Measurements from ENCODE around the gene SOX18. TPM values are rescaled to one million over a fixed set of nuclear protein-coding genes. Genes with fewer than 3 reads are reported as not detected.

SOX18 gene
- total and polyA plus RNA-seq, 2 of the 13 experiments (the other 11 are each of a cell fraction or from before 2014, with no cell fraction given) = 1.6 to 1.9 TPM

GRCh38 chr20:64024141-64024990 is 25.1 kb downstream of the SOX18 start (continued):
- TF ChIP-seq EHMT2 (IDR thresholded peaks at IDR 0.05; ENCODE audit: borderline replicate concordance, low read depth, low read length) (peak; percentile 57; the same call in 1 of the 2 replicates), TEAD3 (CRISPR knock-in tag; optimal IDR thresholded peaks at IDR 0.05; ENCODE audit: borderline replicate concordance) (peak; percentile 89), ZNF264 (CRISPR knock-in tag; IDR thresholded peaks at IDR 0.05) (no peak; the same call in 1 of the 2 replicates), ZNF781 (CRISPR knock-in tag; IDR thresholded peaks at IDR 0.05; ENCODE audit: borderline replicate concordance, not compliant biosample characterization) (peak; percentile 21), ZNF431 (CRISPR knock-in tag; IDR thresholded peaks at IDR 0.05; ENCODE audit: borderline replicate concordance, low read depth) (peak; percentile 88), BCL3 (CRISPR knock-in tag; IDR thresholded peaks at IDR 0.05) (peak; percentile 80; the same call in 1 of the 2 replicates), EED (CRISPR knock-in tag; IDR thresholded peaks at IDR 0.05) (no peak), ATF7 (IDR thresholded peaks at IDR 0.05) (no peak), ATF7 (CRISPR knock-in tag; IDR thresholded peaks at IDR 0.05) (peak; percentile 26; the same call in 1 of the 2 replicates), ZNF652 (CRISPR knock-in tag; IDR thresholded peaks at IDR 0.05; ENCODE audit: borderline replicate concordance, low read depth) (0 out of 2 replicates have a peak, but pooled peaks have one; percentile 43), AFF4 (CRISPR knock-in tag; IDR thresholded peaks at IDR 0.05) (peak; percentile 36), KAT8 (CRISPR knock-in tag; IDR thresholded peaks at IDR 0.05) (peak; percentile 76; the same call in 1 of the 2 replicates), ZNF282 (IDR thresholded peaks at IDR 0.05; ENCODE audit: partially characterized antibody) (no peak), ZNF563 (CRISPR knock-in tag; IDR thresholded peaks at IDR 0.05) (peak; percentile 32; the same call in 1 of the 2 replicates), ZNF281 (CRISPR knock-in tag; IDR thresholded peaks at IDR 0.05; ENCODE audit: borderline replicate concordance) (peak; percentile 26; the same call in 1 of the 2 replicates), DBP (CRISPR knock-in tag; IDR thresholded peaks at IDR 0.05; ENCODE audit: not compliant biosample characterization) (no peak)

All from HepG2 (cell line).